Thoracic aorta (tissue), 2 donors: ENCODE measurements around the gene TNS3. TPM values are rescaled to one million over a fixed set of nuclear protein-coding genes. Genes with fewer than 3 reads are reported as not detected.

Experiments
- ATAC-seq: fragments of 150-250 bp; one replicate; pipeline ENCODE4 v1.8.0; 2017; ENCODE audit warnings: low read depth; ENCODE audit not compliant: insufficient number of reproducible peaks, low FRiP score
- DNase-seq: peaks from one replicate; pipeline ENCODE4 v3.0.0-alpha.2; 2020; ENCODE audit warnings: low spot score
- H3K27ac ChIP-seq, 2 donors: fragments of 200-600 bp; sonication (generic); 1 replicate in 1 of 2; 2 replicates in 1 of 2; pipeline ENCODE4 v1.5.1; 2016; ENCODE audit warnings: mild to moderate bottlenecking in 2 of 2, moderate library complexity in 2 of 2
- H3K27me3 ChIP-seq: fragments of 200-600 bp; sonication (generic); replicated peaks from 2 replicates; pipeline ENCODE4 v1.6.0; 2016; ENCODE audit warnings: mild to moderate bottlenecking; ENCODE audit not compliant: insufficient read depth
- H3K36me3 ChIP-seq: fragments of 200-600 bp; sonication (generic); one replicate; pipeline ENCODE4 v1.5.1; 2016
- H3K4me1 ChIP-seq, 2 donors: fragments of 200-600 bp; sonication (generic); 1 replicate in 1 of 2; 2 replicates in 1 of 2; pipeline versions ENCODE4 v1.5.1 to v1.6.0; 2016; ENCODE audit warnings: low read depth in 2 of 2, mild to moderate bottlenecking in 1 of 2; ENCODE audit not compliant: control insufficient read depth in 1 of 2
- H3K4me3 ChIP-seq: fragments of 200-600 bp; sonication (generic); 2 replicates; pipeline ENCODE4 v1.5.1; 2016; ENCODE audit warnings: mild to moderate bottlenecking
- H3K9me3 ChIP-seq: fragments of 200-600 bp; sonication (generic); 2 replicates; pipeline ENCODE4 v1.5.1; 2016
- total RNA-seq, 2 donors: library from RNA; depleted of rRNA; stranded (reverse); fragments of >200 nt; gene quantifications; one replicate each; pipeline versions ENCODE4 v1.1.0 to v1.2.3, GENCODE V29; 2016
- TF ChIP-seq, protein P1 (sequence below): fragments of 200-600 bp; sonication (generic); IDR thresholded peaks from one replicate; pipeline ENCODE4 v1.5.1; 2019; ENCODE audit warnings: antibody characterized with exemption

TNS3 gene
- total RNA-seq, 2 donors from 2014 or later: 138 to 151 TPM

DNA sequence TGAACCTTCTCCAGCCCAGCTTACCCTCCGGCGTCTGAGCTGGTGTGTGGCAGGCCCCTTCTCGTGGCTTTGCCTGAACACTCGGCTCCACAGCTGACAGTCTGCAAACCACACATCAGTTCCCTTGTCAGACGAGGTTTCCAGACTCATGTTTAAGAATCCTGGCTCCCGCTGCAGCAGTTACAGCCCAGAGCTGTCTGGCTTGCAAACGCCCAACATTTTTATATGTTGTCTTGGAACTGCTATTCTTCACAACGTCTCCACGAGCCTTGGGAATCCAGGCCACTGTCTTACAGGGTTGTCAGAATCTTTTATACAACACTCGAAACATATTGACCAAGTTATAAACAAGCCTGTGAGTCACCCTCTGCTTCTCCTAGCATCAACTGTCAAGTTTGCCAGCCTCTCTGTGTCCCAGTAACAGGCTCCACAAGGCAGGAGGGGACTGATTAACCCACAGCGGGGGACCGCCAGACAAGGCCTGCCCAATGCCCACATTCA lies 68.1 kb downstream of the TNS3 start:
- H3K27me3 ChIP-seq: no peaks in the 10 kb centered on the region
- TF ChIP-seq, protein P1, sequence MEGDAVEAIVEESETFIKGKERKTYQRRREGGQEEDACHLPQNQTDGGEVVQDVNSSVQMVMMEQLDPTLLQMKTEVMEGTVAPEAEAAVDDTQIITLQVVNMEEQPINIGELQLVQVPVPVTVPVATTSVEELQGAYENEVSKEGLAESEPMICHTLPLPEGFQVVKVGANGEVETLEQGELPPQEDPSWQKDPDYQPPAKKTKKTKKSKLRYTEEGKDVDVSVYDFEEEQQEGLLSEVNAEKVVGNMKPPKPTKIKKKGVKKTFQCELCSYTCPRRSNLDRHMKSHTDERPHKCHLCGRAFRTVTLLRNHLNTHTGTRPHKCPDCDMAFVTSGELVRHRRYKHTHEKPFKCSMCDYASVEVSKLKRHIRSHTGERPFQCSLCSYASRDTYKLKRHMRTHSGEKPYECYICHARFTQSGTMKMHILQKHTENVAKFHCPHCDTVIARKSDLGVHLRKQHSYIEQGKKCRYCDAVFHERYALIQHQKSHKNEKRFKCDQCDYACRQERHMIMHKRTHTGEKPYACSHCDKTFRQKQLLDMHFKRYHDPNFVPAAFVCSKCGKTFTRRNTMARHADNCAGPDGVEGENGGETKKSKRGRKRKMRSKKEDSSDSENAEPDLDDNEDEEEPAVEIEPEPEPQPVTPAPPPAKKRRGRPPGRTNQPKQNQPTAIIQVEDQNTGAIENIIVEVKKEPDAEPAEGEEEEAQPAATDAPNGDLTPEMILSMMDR: no peak
- no peaks in the 10 kb centered on the region for H3K36me3 ChIP-seq
- H3K27ac ChIP-seq: peak overlapping the region in 1 of 2 donors; percentile 25
- peaks cover 22 to 72% of the 10 kb centered on the region in 2 donors for H3K4me1 ChIP-seq
- ATAC-seq (no peak), DNase-seq (no peak)
- no peak overlapping the region for H3K4me3 ChIP-seq
- H3K9me3 ChIP-seq: no peaks in the 10 kb centered on the region

DNA sequence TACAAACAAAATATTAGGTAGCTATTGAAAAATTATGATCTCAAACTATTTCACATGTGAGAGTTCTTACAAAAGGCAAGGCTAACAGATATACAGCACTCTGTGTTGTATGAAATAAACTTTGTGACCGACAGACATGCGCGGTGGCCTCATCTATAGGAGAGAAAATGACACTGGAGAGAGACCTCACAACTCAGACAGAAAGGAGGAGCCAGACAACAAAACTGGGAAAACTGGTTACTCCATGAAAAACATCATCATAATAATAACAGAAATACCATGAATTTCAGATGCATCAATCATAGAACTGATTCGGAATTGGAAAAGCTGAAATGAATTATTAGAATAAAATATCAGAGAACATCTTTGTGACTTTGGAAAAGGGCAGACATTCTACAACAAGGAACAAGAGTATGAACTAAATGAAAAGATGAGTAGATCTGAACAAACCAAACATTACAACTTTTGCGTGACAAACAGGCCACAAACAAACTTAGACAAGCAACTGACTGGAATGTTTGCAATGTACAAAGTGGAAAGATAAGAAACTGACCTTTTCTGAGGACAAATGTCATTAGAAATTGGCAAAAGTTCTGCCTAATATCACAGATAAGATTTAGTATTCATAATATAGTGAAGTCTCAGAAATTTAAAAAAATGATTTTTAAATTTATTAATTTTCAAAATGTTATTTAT lies 69.3 kb downstream of the TNS3 start:
- TF ChIP-seq, protein P1: no peak
- H3K27ac ChIP-seq: no peak overlapping the region
- H3K36me3 ChIP-seq: no peaks in the 10 kb centered on the region
- H3K9me3 ChIP-seq: no peaks in the 10 kb centered on the region
- peaks cover 19 to 68% of the 10 kb centered on the region in 2 donors for H3K4me1 ChIP-seq
- no peak overlapping the region for H3K4me3 ChIP-seq
- no peaks in the 10 kb centered on the region for H3K27me3 ChIP-seq
- DNase-seq (no peak), ATAC-seq (no peak)

DNA sequence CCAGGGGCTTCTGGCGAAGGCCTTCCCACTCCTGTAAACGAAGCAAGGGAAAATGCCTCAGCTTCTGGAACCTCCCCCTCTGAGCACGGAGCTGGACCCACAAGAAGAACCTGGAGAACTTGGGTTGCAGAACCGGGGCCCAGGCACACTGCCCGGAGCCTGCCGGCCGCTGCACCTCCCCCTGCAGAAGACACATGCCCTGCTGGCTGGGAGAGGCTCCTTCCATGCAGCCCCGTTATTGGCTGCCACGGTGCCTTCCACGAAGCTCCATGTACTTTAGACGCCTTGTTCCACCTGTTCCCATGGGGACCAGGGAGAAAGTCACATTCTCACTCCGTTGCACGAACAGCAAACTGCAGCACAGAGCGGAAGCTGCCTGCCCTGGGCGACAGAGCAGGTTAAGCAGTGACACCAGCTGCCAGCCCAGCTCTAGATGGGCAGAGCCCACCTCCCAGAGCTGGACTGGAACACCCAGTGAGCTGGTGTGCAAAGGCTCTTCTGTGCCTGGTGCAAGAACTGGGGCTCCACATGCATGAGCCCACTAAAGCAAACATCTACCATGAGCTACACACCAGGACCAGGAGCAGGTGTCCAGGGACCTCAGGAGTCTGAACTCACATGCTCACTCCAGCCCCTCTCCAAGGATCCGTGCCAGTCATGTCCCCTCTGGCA lies 70.1 kb downstream of the TNS3 start:
- Histone ChIP-seq H3K9me3 (no peaks in the 10 kb centered on the region), H3K27me3 (no peaks in the 10 kb centered on the region), H3K27ac (no peak overlapping the region), H3K36me3 (no peaks in the 10 kb centered on the region), H3K4me3 (no peak overlapping the region), H3K4me1 (peaks cover 20 to 68% of the 10 kb centered on the region in 2 donors)
- ATAC-seq: no peak
- DNase-seq: no peak
- TF ChIP-seq, protein P1: no peak

DNA sequence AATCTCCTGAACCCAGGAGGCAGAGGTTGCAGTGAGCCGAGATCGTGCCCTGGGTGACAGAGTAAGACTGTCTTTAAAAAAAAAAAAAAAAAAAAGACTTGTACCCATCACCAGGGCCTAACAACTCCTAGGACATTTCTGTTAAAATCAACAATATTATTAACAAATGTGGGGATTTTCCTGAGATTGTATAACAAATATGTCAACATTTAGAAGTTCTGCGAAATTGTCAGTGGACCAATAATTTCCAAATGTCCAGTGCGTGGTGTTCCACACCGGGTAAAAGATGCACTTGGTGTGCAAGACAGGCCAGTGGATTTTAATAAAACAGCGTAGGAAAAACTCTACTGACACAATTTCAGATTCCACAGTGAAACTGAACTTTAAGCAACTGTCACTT lies 71.1 kb downstream of the TNS3 start:
- DNase-seq (no peak), ATAC-seq (no peak)
- peaks cover 28 to 68% of the 10 kb centered on the region in 2 donors for H3K4me1 ChIP-seq
- TF ChIP-seq, protein P1: no peak
- H3K27ac ChIP-seq: no peak overlapping the region
- no peaks in the 10 kb centered on the region for H3K36me3 ChIP-seq
- no peaks in the 10 kb centered on the region for H3K27me3 ChIP-seq
- H3K9me3 ChIP-seq: no peaks in the 10 kb centered on the region
- no peak overlapping the region for H3K4me3 ChIP-seq

DNA sequence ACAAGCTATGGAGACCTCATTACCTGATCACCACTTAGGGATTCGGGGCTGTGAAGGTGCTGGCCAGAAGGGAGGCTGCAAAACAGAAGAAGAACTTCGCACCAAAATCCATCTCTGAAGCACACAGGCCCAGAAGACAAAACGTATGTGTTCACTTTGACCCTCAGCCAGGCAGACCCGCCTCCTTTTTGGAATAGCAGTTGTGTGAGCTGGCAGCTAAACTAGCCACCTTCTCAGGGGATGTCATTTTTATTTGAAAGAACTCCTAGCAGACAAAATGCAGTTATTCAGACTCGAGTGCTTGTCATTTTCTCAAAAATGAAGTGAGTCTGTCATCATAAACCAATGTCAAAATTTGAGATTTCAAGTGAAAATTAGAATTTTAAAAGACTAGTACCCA lies 71.7 kb downstream of the TNS3 start:
- Histone ChIP-seq H3K9me3 (no peaks in the 10 kb centered on the region), H3K36me3 (no peaks in the 10 kb centered on the region), H3K4me3 (no peak overlapping the region), H3K4me1 (peaks cover 32 to 74% of the 10 kb centered on the region in 2 donors), H3K27ac (no peak overlapping the region), H3K27me3 (no peaks in the 10 kb centered on the region)
- TF ChIP-seq, protein P1: no peak
- ATAC-seq (no peak), DNase-seq (no peak)
